ENCODE measurements around the gene MEPCE. TPM values are rescaled to one million over a fixed set of nuclear protein-coding genes. Genes with fewer than 3 reads are reported as not detected.
"Not testable (repeated sequence)": the region's sequence is repeated elsewhere in the genome, so short reads cannot be mapped to it uniquely, and the experiment has no call there.

MEPCE gene
- 48.3 and 50.6 TPM in 2 replicates for total RNA-seq

- DNase-seq (ENCODE audit: low read depth, low spot score), result peak; percentile 73
Measured at GRCh38 chr7:100429637-100430492, at the start of gene MEPCE. Gene MEPCE (plus strand): TSS chr7:100429831. CDS start chr7:100430019, 188 bp downstream.

- no peak for DNase-seq (ENCODE audit: low read depth, low spot score)
Measured at GRCh38 chr7:100380196-100380595, 49.4 kb upstream of the MEPCE start.

GRCh38 chr7:100381531-100382233, 47.9 kb upstream of the MEPCE start:
- DNase-seq (ENCODE audit: low read depth, low spot score), result not testable (repeated sequence)

- not testable (repeated sequence) for DNase-seq (ENCODE audit: low read depth, low spot score)
Measured at GRCh38 chr7:100382234-100382853, 47.3 kb upstream of the MEPCE start.

GRCh38 chr7:100384628-100385294, 44.9 kb upstream of the MEPCE start:
- no peak for DNase-seq (ENCODE audit: low read depth, low spot score)

GRCh38 chr7:100386940-100387339, 42.7 kb upstream of the MEPCE start:
- DNase-seq (ENCODE audit: low read depth, low spot score), result no peak

GRCh38 chr7:100387695-100388094, 41.9 kb upstream of the MEPCE start:
- no peak for DNase-seq (ENCODE audit: low read depth, low spot score)

- DNase-seq (ENCODE audit: low read depth, low spot score), result no peak
Measured at GRCh38 chr7:100389437-100390088, 40.1 kb upstream of the MEPCE start.

GRCh38 chr7:100390286-100391009, 39.2 kb upstream of the MEPCE start:
- DNase-seq (ENCODE audit: low read depth, low spot score), result no peak

- DNase-seq (ENCODE audit: low read depth, low spot score), result no peak
Measured at GRCh38 chr7:100393233-100393905, 36.3 kb upstream of the MEPCE start.

GRCh38 chr7:100394077-100394476, 35.6 kb upstream of the MEPCE start:
- no peak for DNase-seq (ENCODE audit: low read depth, low spot score)

GRCh38 chr7:100396421-100396982, 33.1 kb upstream of the MEPCE start:
- no peak for DNase-seq (ENCODE audit: low read depth, low spot score)

- DNase-seq (ENCODE audit: low read depth, low spot score), result no peak
Measured at GRCh38 chr7:100397315-100398081, 32.1 kb upstream of the MEPCE start.

- no peak for DNase-seq (ENCODE audit: low read depth, low spot score)
Measured at GRCh38 chr7:100398239-100398638, 31.4 kb upstream of the MEPCE start.

- no peak for DNase-seq (ENCODE audit: low read depth, low spot score)
Measured at GRCh38 chr7:100400041-100400440, 29.6 kb upstream of the MEPCE start.

- no peak for DNase-seq (ENCODE audit: low read depth, low spot score)
Measured at GRCh38 chr7:100400656-100401055, 29.0 kb upstream of the MEPCE start.

GRCh38 chr7:100401811-100402210, 27.8 kb upstream of the MEPCE start:
- no peak for DNase-seq (ENCODE audit: low read depth, low spot score)

- DNase-seq (ENCODE audit: low read depth, low spot score), result no peak
Measured at GRCh38 chr7:100402241-100402640, 27.4 kb upstream of the MEPCE start.

GRCh38 chr7:100406767-100407166, 22.9 kb upstream of the MEPCE start:
- no peak for DNase-seq (ENCODE audit: low read depth, low spot score)
